ENCODE data around the gene SPRTN.

The SPRTN gene

DNA sequence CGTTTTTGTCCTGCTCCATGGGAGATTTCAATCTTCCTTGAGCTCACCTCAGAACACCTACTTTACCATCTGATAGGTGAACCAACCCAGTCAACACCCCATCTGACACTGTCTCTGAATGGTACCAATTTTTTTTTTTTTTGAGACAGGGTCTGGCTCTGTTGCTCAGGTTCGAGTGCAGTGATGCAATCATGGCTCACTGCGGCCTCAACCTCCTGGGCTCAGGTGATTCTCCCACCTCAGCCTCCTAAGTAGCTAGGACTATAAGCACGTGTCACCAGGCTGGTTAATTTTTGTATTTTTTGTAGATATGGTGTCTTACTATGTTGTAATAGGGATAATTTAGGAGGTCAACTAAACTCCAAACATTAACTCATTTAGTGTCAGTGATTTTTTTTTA, 36.3 kb downstream of the SPRTN start:
- no peaks in the 10 kb centered on the region for H3K9me3 ChIP-seq (ENCODE audit: insufficient read depth, low read length)
- H3K27me3 ChIP-seq (ENCODE audit: low read depth, low read length), result no peaks in the 10 kb centered on the region
- no peak overlapping the region for H3K27ac ChIP-seq (ENCODE audit: low read length)
- peaks cover 39% of the 10 kb centered on the region for H3K79me2 ChIP-seq (ENCODE audit: low read length)
- H3K36me3 ChIP-seq (replicated peaks; ENCODE audit: low read depth, low read length), result peaks cover 2% of the 10 kb centered on the region
- no peak overlapping the region for H3K9ac ChIP-seq (ENCODE audit: low read length)
- no peak overlapping the region for H3K4me3 ChIP-seq (ENCODE audit: low read length)
- H3K4me1 ChIP-seq (ENCODE audit: low read length), result no peaks in the 10 kb centered on the region
- no peak for TF ChIP-seq EZH2phosphoT487 (IDR thresholded peaks at IDR 0.05; ENCODE audit: low read depth)
- TF ChIP-seq, protein P1, sequence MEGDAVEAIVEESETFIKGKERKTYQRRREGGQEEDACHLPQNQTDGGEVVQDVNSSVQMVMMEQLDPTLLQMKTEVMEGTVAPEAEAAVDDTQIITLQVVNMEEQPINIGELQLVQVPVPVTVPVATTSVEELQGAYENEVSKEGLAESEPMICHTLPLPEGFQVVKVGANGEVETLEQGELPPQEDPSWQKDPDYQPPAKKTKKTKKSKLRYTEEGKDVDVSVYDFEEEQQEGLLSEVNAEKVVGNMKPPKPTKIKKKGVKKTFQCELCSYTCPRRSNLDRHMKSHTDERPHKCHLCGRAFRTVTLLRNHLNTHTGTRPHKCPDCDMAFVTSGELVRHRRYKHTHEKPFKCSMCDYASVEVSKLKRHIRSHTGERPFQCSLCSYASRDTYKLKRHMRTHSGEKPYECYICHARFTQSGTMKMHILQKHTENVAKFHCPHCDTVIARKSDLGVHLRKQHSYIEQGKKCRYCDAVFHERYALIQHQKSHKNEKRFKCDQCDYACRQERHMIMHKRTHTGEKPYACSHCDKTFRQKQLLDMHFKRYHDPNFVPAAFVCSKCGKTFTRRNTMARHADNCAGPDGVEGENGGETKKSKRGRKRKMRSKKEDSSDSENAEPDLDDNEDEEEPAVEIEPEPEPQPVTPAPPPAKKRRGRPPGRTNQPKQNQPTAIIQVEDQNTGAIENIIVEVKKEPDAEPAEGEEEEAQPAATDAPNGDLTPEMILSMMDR (IDR thresholded peaks at IDR 0.05; ENCODE audit: low read depth, low read length), result no peak
- H3K4me2 ChIP-seq (ENCODE audit: low read length), result no peak overlapping the region
- H2AFZ ChIP-seq (ENCODE audit: low read depth, low read length), result no peak overlapping the region
- peaks cover 71% of the 10 kb centered on the region for H4K20me1 ChIP-seq (ENCODE audit: insufficient read depth, low read length)

DNA sequence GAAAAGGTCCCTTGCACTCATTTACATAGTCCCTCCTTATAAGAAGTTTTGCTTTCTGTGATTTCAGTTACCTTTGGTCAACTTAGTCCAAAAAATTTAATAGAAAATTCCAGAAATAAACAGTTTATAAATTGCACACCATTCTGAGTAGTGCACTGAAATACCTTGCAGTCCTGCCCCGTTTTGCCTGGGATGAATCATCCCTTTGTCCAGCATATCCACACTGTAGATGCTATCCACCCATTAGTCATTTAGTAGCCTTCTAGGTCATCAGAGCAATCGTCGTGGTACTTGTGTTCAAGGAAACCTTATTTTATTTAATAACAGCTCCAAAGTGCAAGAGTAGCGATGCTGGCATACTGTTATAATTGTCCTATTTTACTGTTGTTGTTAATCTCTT, 38.0 kb downstream of the SPRTN start:
- Histone ChIP-seq H3K9ac (ENCODE audit: low read length) (no peak overlapping the region), H3K4me3 (ENCODE audit: low read length) (no peak overlapping the region), H3K4me2 (ENCODE audit: low read length) (no peak overlapping the region), H4K20me1 (ENCODE audit: insufficient read depth, low read length) (peaks cover 85% of the 10 kb centered on the region), H3K27ac (ENCODE audit: low read length) (no peak overlapping the region), H3K4me1 (ENCODE audit: low read length) (no peaks in the 10 kb centered on the region), H3K27me3 (ENCODE audit: low read depth, low read length) (no peaks in the 10 kb centered on the region), H3K36me3 (replicated peaks; ENCODE audit: low read depth, low read length) (no peaks in the 10 kb centered on the region), H3K79me2 (ENCODE audit: low read length) (peaks cover 50% of the 10 kb centered on the region), H3K9me3 (ENCODE audit: insufficient read depth, low read length) (no peaks in the 10 kb centered on the region), H2AFZ (ENCODE audit: low read depth, low read length) (no peak overlapping the region)
- no peak for TF ChIP-seq EZH2phosphoT487 (IDR thresholded peaks at IDR 0.05; ENCODE audit: low read depth)
- TF ChIP-seq, protein P1 (IDR thresholded peaks at IDR 0.05; ENCODE audit: low read depth, low read length), result no peak

DNA sequence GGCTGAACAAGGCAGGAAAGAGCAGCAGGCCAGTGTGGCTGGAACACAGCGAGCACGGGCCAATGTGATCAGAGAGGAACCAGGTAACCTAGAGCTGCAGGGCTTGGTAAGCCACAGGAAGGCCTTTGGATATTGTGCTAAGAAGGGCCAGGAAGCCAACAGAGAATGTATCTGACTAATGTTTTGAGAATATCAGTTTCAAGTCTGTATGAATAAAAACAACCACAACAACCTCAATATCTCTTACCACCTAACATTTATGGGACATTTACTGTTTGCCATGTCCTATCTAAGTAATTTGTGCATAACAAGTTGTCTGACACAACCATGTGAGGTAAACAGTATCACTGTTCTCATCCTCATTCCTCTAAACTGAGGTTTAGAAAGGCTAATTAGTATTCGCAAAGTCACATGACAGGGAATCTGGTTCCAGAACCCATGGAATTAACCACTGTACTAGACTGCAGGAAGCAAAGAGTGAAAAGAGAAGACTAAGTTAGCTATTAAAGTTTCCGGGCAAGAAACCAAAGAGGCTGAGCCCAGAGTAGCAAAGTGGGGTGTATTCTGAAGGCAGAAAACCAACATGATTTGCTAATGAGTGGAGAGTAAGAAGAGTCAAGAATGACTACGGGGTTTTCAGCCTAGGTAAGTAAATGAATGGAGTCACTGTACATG, 38.9 kb downstream of the SPRTN start:
- Histone ChIP-seq H3K27me3 (ENCODE audit: low read depth, low read length) (no peaks in the 10 kb centered on the region), H3K79me2 (ENCODE audit: low read length) (peaks cover 59% of the 10 kb centered on the region), H3K4me3 (ENCODE audit: low read length) (no peak overlapping the region), H2AFZ (ENCODE audit: low read depth, low read length) (no peak overlapping the region), H3K9ac (ENCODE audit: low read length) (no peak overlapping the region), H3K36me3 (replicated peaks; ENCODE audit: low read depth, low read length) (no peaks in the 10 kb centered on the region), H4K20me1 (ENCODE audit: insufficient read depth, low read length) (peaks cover 86% of the 10 kb centered on the region), H3K27ac (ENCODE audit: low read length) (no peak overlapping the region), H3K9me3 (ENCODE audit: insufficient read depth, low read length) (no peaks in the 10 kb centered on the region), H3K4me1 (ENCODE audit: low read length) (no peaks in the 10 kb centered on the region), H3K4me2 (ENCODE audit: low read length) (no peak overlapping the region)
- TF ChIP-seq EZH2phosphoT487 (IDR thresholded peaks at IDR 0.05; ENCODE audit: low read depth), result no peak
- TF ChIP-seq, protein P1 (IDR thresholded peaks at IDR 0.05; ENCODE audit: low read depth, low read length), result no peak

DNA sequence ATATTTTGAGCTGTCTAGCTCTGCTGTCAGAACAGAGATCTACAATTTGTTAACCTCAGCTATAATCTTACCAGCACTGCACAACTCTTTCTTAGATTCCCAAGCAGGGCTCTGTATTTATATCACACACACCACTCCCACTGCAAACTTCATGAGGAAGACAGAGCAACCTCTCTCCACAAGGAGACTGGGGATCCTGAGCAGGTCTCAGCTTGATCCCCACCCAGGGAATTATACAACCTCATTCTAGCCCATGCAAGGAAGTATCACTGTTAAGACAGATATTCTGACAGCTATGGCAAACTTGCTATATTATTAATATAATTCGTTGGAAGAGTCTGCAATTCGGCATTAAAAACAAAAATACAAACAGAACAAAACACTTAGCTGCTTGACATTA, 43.6 kb downstream of the SPRTN start:
- Histone ChIP-seq H3K4me1 (ENCODE audit: low read length) (no peaks in the 10 kb centered on the region), H3K4me3 (ENCODE audit: low read length) (no peak overlapping the region), H4K20me1 (ENCODE audit: insufficient read depth, low read length) (peaks cover 96% of the 10 kb centered on the region), H2AFZ (ENCODE audit: low read depth, low read length) (no peak overlapping the region), H3K27me3 (ENCODE audit: low read depth, low read length) (no peaks in the 10 kb centered on the region), H3K9me3 (ENCODE audit: insufficient read depth, low read length) (no peaks in the 10 kb centered on the region), H3K36me3 (replicated peaks; ENCODE audit: low read depth, low read length) (peaks cover 3% of the 10 kb centered on the region), H3K79me2 (ENCODE audit: low read length) (peaks cover 77% of the 10 kb centered on the region), H3K4me2 (ENCODE audit: low read length) (no peak overlapping the region), H3K27ac (ENCODE audit: low read length) (no peak overlapping the region), H3K9ac (ENCODE audit: low read length) (no peak overlapping the region)
- TF ChIP-seq, protein P1 (IDR thresholded peaks at IDR 0.05; ENCODE audit: low read depth, low read length), result no peak
- no peak for TF ChIP-seq EZH2phosphoT487 (IDR thresholded peaks at IDR 0.05; ENCODE audit: low read depth)

All from OCI-LY3 (cell line).